Adrenal gland (tissue), 5 donors: ENCODE measurements around the gene MYL7.

Experiments
- CTCF ChIP-seq, 6 experiments: fragments of 450-650 bp in 4 of 6; fragments of 200-600 bp in 2 of 6; sonication (generic) in 1 of 6; IDR thresholded peaks; 1 replicate in 5 of 6; 2 replicates in 1 of 6; pipeline versions ENCODE4 v1.5.1 to v1.8.0; 2016 to 2021; ENCODE audit warnings: antibody characterized with exemption in 6 of 6, mild to moderate bottlenecking in 2 of 6, moderate library complexity in 1 of 6
- POLR2A ChIP-seq, 2 donors: fragments of 450-650 bp; IDR thresholded peaks; one replicate each; pipeline ENCODE4 v1.6.1; 2017; ENCODE audit warnings: antibody characterized with exemption in 2 of 2, mild to moderate bottlenecking in 2 of 2, moderate library complexity in 1 of 2
- donor health status: DM: no; HTN: no; CAD: no.

- no peak for TF ChIP-seq POLR2A (IDR thresholded peaks at IDR 0.05)
- TF ChIP-seq CTCF (IDR thresholded peaks at IDR 0.05) = no peak
Measured at GRCh38 chr7:44180631-44181030, 39.5 kb upstream of the MYL7 start.
